Left renal pelvis (tissue), 4 donors: ENCODE measurements around the gene ADAM22. TPM values are rescaled to one million over a fixed set of nuclear protein-coding genes. Genes with fewer than 3 reads are reported as not detected.
A peak's percentile ranks its signal among the peaks of the same experiment; 100 is the strongest.

Experiments used
- DNase-seq, 4 donors: peaks; one replicate each; pipeline ENCODE4 v3.0.0-alpha.2; 2013; ENCODE audit warnings: low read depth in 4 of 4, low spot score in 3 of 4
- polyA plus RNA-seq, 4 donors: library from polyadenylated mRNA; unstranded; fragments of 120-200 nt; gene quantifications; one replicate each; pipeline ENCODE4 v1.2.1, GENCODE V29; 2013; ENCODE audit not compliant: insufficient read length in 4 of 4

The ADAM22 gene
- polyA plus RNA-seq, 4 donors, result 3.7 to 14.9 (median 12.9) TPM

- peak in 1 of 4 donors; percentile 31 for DNase-seq
Observed at GRCh38 chr7:88243345-88243909, 309.4 kb downstream of the ADAM22 start.

GRCh38 chr7:88244258-88244657, 310.2 kb downstream of the ADAM22 start:
- DNase-seq, result no peak

Other genes with a start within 250 kb of the ADAM22 start
- gene SLC25A40, start 57.9 kb upstream of the ADAM22 start, polyA plus RNA-seq, result 10 to 100 TPM; 26.7 to 40.4 (median 38.6) TPM
- gene DBF4, start 57.8 kb upstream of the ADAM22 start, polyA plus RNA-seq, result 10 to 100 TPM; 14.1 to 20.1 (median 17.5) TPM